22Rv1 (cell line): ENCODE results near the gene SDK1.

ENCODE experiments used
- ZFX ChIP-seq: fragments of 450-650 bp; IDR thresholded peaks from 2 replicates; pipeline ENCODE4 v1.6.1; 2017; ENCODE audit warnings: antibody characterized with exemption, borderline replicate concordance
- TF ChIP-seq, protein P1 (sequence below): fragments of 450-650 bp; IDR thresholded peaks from 2 replicates; pipeline ENCODE4 v1.5.1; 2017; ENCODE audit warnings: mild to moderate bottlenecking

DNA sequence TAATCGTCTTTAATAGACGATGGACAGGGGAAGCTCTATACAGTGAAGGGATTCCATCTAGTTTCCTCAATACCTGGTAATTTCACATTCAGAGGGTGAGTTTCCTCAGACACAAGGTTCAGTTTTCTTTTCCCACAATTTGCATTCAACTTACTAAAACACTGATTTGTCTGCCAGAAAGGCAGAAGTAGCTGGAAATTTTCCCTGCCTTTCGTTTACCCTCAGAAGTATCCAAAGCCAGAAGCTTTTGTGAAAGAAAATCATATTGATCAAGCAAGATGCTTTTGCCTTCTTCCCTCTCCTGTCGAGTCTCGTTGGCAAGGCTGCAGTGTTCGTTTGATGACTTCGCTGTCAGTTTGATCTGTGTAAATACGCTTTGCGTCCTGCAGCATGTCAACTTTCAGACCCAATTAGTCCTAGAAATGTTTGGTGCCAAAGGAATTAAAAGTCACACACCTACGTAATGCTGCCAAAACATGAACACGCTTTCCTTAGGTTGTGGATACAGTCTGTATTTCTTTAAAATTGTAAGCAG is 749.1 kb downstream of the SDK1 start:
- TF ChIP-seq, protein P1, sequence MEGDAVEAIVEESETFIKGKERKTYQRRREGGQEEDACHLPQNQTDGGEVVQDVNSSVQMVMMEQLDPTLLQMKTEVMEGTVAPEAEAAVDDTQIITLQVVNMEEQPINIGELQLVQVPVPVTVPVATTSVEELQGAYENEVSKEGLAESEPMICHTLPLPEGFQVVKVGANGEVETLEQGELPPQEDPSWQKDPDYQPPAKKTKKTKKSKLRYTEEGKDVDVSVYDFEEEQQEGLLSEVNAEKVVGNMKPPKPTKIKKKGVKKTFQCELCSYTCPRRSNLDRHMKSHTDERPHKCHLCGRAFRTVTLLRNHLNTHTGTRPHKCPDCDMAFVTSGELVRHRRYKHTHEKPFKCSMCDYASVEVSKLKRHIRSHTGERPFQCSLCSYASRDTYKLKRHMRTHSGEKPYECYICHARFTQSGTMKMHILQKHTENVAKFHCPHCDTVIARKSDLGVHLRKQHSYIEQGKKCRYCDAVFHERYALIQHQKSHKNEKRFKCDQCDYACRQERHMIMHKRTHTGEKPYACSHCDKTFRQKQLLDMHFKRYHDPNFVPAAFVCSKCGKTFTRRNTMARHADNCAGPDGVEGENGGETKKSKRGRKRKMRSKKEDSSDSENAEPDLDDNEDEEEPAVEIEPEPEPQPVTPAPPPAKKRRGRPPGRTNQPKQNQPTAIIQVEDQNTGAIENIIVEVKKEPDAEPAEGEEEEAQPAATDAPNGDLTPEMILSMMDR = no peak
- TF ChIP-seq ZFX = no peak
